ENCODE results near the gene C1QB. TPM values are rescaled to one million over a fixed set of nuclear protein-coding genes. Genes with fewer than 3 reads are reported as not detected.
"Not testable (repeated sequence)": the region's sequence is repeated elsewhere in the genome, so short reads cannot be mapped to it uniquely, and the experiment has no call there.

The C1QB gene
- polyA plus RNA-seq, 1 donor: 5.3 TPM

DNA sequence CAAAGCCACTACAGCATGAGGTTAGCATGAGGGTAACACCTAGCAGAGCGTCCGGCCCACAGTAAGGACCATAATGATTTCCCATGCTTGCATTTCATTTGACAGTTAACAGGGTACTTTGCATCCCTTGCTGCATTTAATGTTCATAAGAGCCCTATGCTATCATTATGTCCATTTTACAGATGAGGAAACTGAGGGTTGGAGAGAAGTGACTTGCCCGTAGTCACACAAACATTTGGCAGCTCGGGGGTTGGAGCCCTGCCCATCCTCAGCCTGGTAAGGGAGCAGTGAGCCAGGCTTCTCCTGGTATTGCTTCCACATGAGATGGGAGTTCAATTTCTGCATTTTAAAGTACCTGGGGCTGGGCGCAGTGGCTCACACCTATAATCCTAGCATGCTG lies 41.1 kb downstream of the C1QB start:
- no peak for DNase-seq

DNA sequence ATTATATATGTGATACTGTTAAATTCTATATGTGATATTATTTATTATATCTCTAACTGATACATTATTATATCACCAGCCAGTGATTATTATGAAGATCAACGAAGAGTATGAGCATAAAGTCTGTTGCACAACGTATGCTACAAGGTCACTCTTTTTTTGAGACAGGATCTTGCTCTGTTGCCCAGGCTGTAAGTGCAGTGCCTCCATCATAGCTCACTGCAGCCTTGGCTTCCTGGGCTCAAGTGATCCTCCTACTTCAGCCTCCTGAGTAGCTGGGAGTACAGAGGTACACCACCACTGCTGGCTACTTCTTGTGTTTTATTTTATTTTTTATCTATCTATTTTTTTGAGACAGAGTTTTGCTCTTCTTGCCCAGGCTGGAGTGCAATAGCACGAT lies 43.6 kb downstream of the C1QB start:
- DNase-seq: no peak

DNA sequence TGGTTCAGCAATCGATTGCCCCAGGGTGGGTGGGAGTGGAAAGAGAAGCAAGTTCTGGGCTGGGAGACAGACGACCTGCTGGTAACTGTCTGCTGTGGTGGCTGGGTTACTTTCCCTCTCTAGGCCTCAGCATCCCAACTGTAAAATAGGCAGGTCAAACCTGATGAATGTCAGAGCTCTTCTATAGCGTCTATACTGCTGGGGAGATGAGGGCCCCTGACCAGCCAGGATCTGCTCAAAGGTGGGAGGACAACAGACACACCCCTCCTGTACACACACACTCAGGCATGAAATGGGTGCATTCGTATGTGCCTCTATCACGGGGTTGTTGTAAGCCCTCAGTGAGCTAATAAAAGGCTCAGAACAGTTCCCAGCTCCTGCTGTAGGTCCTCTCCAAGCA lies 44.9 kb downstream of the C1QB start:
- DNase-seq: no peak

DNA sequence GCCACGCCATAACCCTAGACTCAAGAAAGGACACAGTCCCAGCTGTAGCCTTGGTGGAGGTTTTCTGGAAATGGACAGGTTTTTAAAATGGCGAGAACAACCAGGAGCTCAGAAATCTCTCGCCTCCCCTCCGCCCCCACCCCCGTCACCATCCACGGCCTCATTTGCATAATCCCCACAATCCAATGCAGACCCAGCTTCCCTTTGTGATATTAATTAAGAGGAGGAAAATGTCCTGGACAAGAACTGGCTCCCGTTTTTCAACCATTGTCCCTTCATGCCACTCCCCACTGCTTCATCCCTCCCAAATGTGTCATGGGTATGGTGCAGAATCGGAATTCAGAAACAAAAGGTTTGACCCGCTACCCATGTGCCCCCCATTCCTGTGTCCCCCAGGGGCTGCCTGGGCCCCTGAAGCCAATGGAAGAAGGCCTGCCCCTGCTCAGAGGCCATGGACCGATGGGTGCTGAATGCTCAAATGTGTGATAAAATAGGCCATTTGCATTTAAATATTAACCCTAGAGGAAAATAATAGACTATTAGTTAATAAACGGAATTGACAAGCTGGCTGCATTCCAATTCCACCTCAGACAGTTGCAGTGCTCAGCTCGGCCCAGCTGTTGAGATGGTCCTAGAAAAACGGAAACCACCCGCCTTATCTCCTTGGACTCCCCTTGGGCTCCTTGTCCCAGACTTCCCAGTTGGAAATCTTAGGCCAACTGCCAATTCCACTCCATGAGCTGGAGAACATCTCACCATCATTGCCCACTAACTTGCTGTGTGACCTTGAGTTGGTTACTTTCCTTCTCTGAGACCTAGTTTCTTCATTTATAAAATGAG lies 46.9 kb downstream of the C1QB start:
- no peak for DNase-seq

DNA sequence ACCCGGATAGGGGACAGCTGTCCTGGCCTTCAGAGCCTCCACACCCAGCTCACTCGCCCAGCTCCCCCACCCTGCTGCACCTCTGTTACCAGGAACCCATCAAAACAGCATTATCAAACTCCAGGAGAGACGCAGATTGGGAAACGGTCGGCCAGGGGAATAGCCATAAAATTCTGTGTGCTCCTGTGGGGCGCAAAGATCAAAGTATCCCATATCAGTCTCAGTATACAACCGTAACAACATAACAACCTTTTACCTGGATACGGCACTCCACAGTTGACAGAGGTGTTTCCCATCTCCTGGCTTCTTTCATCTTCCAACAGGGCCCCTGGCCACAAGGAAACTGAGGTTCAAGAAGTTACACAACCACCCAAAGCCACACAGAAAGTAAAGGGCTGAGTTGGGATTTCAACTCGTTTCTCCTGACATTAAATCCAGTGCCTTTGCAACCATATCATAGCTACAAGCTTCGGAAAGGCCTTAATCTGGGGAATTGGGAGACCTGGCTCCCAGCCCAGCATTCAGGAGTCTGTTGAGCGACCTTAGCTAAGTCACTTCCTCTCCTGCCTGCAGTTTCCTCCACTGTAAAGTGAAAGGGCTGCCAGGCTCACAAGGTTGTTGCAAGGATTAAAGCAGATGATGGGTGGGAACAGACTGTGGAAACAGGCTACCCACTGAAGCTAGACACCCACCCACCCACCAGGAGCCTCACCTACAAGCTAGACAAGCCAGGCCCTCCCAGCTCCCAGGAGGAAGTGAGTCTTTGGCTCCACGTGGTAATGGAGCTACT lies 49.5 kb downstream of the C1QB start:
- no peak for DNase-seq

DNA sequence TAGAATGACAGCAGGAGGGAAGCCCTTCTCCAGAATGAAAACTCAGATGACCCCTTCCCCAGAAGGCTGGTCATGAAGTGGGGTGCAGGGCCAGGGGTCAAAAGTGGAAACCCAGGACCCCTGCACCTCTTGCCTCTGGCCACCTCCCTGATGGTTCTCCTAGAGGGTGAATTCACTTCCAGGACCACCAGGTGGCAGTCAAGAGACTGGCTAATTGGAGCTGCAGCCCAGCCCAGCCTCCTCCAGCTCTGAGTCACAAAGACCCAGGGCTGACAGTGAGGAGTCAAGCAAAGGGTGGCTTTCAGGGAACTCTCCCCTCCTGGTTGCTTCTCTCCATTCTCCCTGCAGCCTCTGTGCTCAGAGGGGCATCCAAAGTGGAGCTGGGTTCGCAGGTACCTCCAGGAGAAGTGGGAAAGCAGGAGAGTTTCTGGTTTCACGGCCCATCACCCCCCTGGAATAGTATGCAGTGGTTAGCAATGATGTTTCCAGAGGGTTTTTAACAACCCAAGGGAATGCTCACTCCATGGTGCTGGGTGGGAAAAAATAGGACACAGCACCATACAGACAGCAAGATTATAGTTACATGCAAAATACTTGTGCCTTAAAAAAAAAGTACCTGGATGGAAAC lies 51.5 kb downstream of the C1QB start:
- DNase-seq: peak; percentile 78

DNA sequence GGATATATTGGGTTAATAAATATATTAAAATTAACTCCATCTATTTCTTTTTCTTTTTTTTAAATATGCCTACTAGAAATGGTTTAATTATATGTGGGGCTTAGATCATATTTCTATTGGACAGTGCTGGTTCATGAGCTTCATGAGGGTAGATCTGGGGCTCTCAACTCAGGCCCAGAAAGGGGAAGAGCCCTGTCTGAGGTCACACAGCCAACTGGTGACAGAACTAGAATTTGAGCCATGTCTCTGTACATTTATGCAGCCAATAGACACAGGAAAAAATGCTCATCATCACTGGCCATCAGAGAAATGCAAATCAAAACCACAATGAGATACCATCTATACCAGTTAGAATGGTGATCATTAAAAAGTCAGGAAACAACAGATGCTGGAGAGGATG lies 52.5 kb downstream of the C1QB start:
- DNase-seq: no peak

DNA sequence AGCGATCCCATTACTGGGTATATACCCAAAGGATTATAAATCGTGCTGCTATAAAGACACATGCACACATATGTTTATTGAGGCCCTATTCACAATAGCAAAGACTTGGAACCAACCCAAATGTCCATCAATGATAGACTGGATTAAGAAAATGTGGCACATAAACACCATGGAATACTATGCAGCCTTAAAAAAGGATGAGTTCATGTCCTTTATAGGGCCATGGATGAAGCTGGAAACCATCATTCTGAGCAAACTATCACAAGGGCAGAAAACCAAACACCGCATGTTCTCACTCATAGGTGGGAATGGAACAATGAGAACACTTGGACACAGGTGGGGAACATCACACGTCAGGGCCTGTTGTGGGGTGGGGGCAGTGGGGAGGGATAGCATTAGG lies 53.1 kb downstream of the C1QB start:
- not testable (repeated sequence) for DNase-seq

DNA sequence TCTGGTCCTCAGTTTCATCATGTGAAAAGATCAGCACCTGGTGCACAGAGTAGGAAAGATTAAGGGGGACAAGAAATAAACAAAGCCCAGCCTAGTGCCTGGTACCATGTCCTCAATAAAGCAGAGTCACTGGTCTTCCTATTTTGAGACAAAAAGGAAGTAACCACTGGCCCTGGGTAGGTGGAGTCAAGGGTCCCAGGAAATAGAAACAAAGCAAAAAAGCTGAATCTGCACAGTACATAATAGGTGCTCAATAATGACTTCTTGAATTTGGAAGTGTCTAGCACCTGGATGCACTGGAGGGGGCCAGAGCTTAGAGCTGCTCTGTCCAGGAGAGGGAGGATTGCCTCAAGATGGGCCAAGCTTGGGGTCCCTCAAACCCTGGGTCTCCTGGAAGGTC lies 55.7 kb downstream of the C1QB start:
- DNase-seq: no peak

DNA sequence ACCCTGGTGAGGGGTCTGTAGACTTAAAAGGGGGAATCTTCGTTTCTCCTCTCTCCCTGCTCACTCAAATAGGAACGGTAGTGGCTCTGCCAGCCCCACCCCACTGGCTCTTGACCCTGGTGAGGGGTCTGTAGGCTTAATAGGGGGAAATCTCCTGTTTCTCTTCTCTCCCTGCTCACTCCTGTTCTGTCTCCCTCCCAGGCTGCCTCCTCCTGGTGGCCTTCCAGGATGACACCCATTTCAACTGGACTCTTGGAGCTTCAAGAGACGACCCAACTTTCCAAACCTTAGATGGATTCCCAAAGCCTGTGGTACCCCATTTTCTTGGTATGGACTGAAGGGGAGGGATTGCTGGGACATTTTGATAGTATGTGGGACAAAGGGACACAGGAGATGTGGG lies 56.2 kb downstream of the C1QB start:
- DNase-seq: no peak

DNA sequence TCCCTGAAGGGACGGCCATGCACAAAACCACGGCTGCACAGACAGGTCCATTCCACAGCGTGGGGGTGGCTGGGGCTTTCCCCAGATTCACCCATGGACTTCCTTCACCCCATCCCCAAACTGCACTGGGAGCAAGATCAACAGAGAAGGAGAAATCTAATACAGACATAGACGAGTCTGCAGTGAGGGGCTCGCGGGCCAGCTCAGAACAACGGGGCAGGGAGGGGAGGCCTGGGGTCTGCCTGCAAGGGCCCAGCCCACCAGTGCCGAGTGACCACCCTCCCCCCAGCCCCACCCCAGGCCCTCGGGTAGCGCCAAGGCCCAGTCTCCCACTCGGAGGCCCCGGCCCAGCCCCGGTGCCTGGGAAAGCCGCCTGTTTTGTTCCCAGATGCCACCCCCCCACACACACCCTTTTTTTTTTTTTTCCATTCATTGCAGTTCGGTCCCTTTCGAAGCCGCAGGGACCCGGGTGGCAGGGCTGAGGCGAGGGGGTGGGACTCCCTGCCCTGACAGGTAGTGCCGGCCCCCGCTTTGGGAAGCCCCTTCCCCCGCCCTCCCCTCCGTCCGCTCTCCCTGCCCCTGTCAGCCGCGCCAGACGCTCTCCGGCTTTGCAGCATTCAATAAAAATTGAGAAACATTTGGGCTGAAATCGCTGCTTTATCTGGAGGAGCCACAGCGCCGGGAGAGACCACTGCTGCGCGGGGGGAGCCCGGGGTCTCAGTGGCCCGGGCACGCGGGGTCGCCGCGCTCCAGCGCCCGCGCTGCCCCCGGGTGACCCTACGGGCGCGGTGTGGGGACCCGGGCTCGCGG lies 57.1 kb downstream of the C1QB start:
- peak; percentile 46 for DNase-seq

DNA sequence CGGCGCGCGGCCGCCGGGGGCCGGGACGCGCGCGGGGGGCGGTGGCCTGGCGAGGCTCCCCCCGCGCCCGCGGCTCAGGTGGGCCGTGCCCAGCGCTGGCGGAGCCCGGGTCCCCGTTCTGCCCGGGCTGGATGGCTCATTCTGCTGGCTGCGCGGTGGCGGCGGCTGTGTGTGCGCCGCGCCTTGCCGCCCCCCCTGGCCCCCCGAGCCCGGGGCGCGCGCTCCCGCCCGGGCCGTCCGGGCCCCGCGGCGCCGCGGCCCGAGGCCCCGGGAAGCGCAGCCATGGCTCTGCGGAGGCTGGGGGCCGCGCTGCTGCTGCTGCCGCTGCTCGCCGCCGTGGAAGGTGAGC lies 57.6 kb downstream of the C1QB start, which contains the start of gene EPHB2:
TSS of gene EPHB2 (plus strand) at position 139 of the 349 bp plus-strand sequence. CDS start at position 283, 144 bp downstream.
- DNase-seq: no peak

DNA sequence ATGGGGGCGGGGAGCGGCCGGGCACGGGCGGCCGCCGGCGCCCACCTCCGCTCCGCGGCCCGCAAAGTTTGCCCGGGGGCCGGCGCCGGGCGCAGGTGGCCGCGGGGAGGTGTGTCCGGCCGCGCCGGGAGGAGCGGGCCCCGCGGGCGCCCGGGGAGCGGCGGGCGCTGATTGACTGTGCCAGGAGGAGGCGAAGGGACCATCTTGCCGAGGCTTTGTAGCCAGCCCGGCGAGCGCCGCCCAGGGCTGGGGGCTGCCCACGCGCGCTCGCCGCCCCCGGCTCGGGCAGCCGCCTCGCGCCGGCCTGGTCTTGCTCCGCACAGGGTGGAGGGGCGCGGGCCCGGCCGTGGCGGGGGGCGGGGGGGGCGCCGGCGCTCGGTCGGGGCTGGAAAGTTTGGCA lies 58.0 kb downstream of the C1QB start:
- DNase-seq: no peak

Other genes with a start within 250 kb of the C1QB start
- 25.3 TPM for gene ZBTB40, start 201.4 kb upstream of the C1QB start, polyA plus RNA-seq (ENCODE audit: insufficient read length)
- gene EPHA8, start 89.7 kb upstream of the C1QB start, polyA plus RNA-seq (ENCODE audit: insufficient read length): 1.3 TPM
- gene C1QA, start 16.6 kb upstream of the C1QB start, polyA plus RNA-seq (ENCODE audit: insufficient read length): 10.1 TPM
- 8.8 TPM for gene C1QC, start 9.6 kb upstream of the C1QB start, polyA plus RNA-seq (ENCODE audit: insufficient read length)
- gene EPHB2, start 57.6 kb downstream of the C1QB start, polyA plus RNA-seq (ENCODE audit: insufficient read length): 11.5 TPM

Measured in left kidney (tissue), 2 donors.